ENCODE results near the gene FAIM.
"Not testable (repeated sequence)": the region's sequence is repeated elsewhere in the genome, so short reads cannot be mapped to it uniquely, and the experiment has no call there.

The FAIM gene

DNA sequence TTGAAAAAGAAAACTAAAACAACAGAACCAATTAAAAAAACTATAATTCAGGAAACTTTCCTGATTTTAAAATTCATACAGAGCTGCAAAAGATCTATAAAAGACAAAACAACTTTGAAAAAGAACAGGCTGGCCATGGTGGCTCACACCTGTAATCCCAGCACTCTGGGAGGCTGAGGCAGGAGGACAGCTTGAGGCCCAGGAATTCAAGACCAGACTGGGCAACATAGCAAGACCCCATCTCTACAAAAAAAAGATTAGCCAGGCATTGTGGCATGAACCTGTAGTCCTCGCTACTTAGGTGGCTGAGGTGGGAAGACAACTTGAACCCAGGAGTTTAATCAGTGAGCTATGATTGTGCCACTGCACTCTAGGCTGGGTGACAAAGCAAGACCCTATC is 21.2 kb upstream of the FAIM start:
- Histone ChIP-seq H3K4me3 (ENCODE audit: low read length) (no peak overlapping the region), H3K4me1 (ENCODE audit: control insufficient read depth, insufficient read depth, low read length) (no peaks in the 10 kb centered on the region), H3K27me3 (replicated peaks; ENCODE audit: control insufficient read depth, insufficient read depth, low read length) (no peaks in the 10 kb centered on the region), H3K9ac (ENCODE audit: low read length) (no peak overlapping the region), H3K36me3 (ENCODE audit: control insufficient read depth, insufficient read depth, low read length, severe bottlenecking) (no peaks in the 10 kb centered on the region), H3K9me3 (ENCODE audit: control insufficient read depth, low read length) (no peaks in the 10 kb centered on the region)
- DNase-seq (ENCODE audit: low read depth): no peak

DNA sequence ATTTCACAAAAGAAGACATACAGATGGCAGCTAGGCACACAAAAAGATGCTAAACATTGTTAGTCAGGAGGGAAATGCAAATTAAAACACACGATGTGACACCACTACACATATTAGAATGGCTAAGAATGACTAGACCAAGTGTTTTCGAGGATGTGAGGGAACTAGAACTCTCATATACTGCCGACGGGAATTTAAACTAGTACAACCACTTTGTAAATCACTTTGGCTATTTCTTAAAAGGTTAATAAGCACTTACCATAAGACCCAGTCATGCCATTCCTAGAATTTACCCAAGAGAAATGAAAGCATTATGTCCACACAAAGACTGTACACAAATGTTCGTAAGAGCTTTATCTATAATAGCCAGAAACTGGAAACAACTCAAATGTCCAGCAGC is 20.1 kb upstream of the FAIM start:
- H3K36me3 ChIP-seq (ENCODE audit: control insufficient read depth, insufficient read depth, low read length, severe bottlenecking): no peaks in the 10 kb centered on the region
- peaks cover under 1% of the 10 kb centered on the region for H3K4me1 ChIP-seq (ENCODE audit: control insufficient read depth, insufficient read depth, low read length)
- no peaks in the 10 kb centered on the region for H3K9me3 ChIP-seq (ENCODE audit: control insufficient read depth, low read length)
- H3K4me3 ChIP-seq (ENCODE audit: low read length): no peak overlapping the region
- no peak for DNase-seq (ENCODE audit: low read depth)
- H3K27me3 ChIP-seq (replicated peaks; ENCODE audit: control insufficient read depth, insufficient read depth, low read length): no peaks in the 10 kb centered on the region
- no peak overlapping the region for H3K9ac ChIP-seq (ENCODE audit: low read length)

DNA sequence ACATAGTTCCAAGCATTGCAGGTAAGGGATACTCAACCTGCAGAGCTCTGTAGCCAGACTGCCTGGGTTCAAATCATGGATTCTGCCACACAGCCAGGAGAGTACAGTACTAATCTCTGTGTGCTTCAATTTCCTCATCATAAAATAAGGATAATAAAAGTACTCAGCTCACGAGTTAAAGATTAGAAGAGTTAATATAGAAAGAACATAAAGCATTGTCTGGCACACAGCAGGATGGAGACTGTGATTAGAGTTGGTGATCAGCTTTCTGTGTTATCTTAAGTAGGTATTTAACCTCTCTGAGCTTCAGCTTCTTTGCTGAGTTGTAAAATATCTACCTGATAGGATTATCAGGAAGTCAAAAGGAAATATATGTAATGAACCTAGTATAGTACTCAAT is 17.2 kb upstream of the FAIM start:
- Histone ChIP-seq H3K9me3 (ENCODE audit: control insufficient read depth, low read length) (no peaks in the 10 kb centered on the region), H3K27me3 (replicated peaks; ENCODE audit: control insufficient read depth, insufficient read depth, low read length) (no peaks in the 10 kb centered on the region), H3K4me1 (ENCODE audit: control insufficient read depth, insufficient read depth, low read length) (peaks cover 6% of the 10 kb centered on the region), H3K36me3 (ENCODE audit: control insufficient read depth, insufficient read depth, low read length, severe bottlenecking) (no peaks in the 10 kb centered on the region), H3K9ac (ENCODE audit: low read length) (no peak overlapping the region), H3K4me3 (ENCODE audit: low read length) (no peak overlapping the region)
- no peak for DNase-seq (ENCODE audit: low read depth)

DNA sequence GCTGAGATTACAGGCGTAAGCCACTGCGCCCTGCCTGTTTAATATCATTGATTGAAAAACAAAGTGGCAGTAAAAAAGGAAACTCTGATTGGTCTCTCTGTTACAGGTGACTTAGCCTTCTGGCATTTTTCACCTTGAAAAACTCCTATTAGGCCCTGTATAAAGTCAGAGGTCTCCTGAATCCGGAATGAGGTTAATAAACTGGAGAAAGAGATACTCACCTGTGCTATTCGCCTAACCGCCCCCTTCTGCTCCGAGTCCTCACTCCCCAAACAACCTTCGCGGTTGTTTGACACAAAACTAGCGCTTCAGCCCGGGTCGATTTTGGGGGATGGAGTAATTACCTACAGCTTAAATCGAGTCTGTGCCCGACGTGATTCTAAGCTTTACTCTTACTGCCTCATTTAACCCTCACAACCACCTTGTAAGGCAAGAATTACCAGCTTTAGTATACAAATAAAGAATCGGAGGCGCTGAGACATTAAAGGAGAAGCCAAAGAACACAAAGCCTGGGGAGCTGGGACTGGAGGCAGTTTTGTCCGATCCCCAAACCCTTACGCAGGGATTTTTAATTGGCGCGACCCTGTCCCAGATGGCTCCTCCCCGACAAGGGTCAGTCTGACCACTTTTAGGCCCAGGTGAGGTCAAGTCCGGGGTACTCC is 15.0 kb upstream of the FAIM start:
- Histone ChIP-seq H3K36me3 (ENCODE audit: control insufficient read depth, insufficient read depth, low read length, severe bottlenecking) (no peaks in the 10 kb centered on the region), H3K9me3 (ENCODE audit: control insufficient read depth, low read length) (peaks cover 4% of the 10 kb centered on the region), H3K4me3 (ENCODE audit: low read length) (peak overlapping the region; percentile 89), H3K9ac (ENCODE audit: low read length) (peak overlapping the region; percentile 68), H3K4me1 (ENCODE audit: control insufficient read depth, insufficient read depth, low read length) (peaks cover 6% of the 10 kb centered on the region), H3K27me3 (replicated peaks; ENCODE audit: control insufficient read depth, insufficient read depth, low read length) (no peaks in the 10 kb centered on the region)
- DNase-seq (ENCODE audit: low read depth): no peak

DNA sequence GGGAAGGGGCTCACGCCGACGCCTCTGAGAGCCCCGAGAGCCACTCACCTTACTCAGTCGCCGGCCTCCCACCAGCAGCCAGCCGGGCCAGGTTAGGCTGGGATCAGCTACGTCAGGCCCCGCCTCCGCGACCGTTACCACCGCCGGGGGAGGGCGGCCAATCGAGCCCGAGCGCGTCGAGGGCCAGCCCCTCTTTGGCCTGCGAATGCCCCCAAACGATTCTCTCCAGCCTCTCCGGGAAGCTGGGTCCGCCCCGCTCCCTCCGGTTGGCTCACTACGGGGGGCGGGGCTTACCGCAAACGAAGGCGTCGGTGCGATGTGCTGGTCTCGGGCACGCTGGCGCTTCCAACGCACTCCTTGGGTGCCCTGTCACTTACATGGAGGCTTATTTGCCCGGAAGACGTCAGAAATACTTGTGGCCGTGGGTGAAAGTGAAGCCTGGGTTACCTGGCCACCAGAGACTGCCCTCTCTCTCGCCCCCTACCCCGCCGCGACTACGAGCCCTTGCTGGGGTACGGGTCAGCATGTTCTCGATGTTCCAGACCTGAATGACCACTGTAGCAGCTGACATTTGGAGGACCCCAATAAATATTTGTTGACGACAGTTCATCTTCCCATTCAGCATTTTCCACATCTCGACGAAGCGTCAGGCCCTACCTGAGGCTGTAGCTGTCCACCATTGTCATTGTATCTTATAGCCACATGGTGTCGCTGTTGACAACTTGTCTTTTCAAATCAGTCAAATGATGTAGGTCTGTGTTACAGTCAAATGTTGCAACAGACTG is 14.2 kb upstream of the FAIM start, which contains the start of gene CEP70:
Gene CEP70 (minus strand): TSS at position 111 of the 785 bp plus-strand sequence. CDS start 21,333 bp downstream, outside the sequence.
- Histone ChIP-seq H3K36me3 (ENCODE audit: control insufficient read depth, insufficient read depth, low read length, severe bottlenecking) (no peaks in the 10 kb centered on the region), H3K4me1 (ENCODE audit: control insufficient read depth, insufficient read depth, low read length) (peaks cover 6% of the 10 kb centered on the region), H3K9ac (ENCODE audit: low read length) (peak within 1 kb of the TSS; percentile 68), H3K4me3 (ENCODE audit: low read length) (peak within 1 kb of the TSS; percentile 89), H3K9me3 (ENCODE audit: control insufficient read depth, low read length) (peaks cover 5% of the 10 kb centered on the region), H3K27me3 (replicated peaks; ENCODE audit: control insufficient read depth, insufficient read depth, low read length) (no peaks in the 10 kb centered on the region)
- DNase-seq (ENCODE audit: low read depth): peak; percentile 97

DNA sequence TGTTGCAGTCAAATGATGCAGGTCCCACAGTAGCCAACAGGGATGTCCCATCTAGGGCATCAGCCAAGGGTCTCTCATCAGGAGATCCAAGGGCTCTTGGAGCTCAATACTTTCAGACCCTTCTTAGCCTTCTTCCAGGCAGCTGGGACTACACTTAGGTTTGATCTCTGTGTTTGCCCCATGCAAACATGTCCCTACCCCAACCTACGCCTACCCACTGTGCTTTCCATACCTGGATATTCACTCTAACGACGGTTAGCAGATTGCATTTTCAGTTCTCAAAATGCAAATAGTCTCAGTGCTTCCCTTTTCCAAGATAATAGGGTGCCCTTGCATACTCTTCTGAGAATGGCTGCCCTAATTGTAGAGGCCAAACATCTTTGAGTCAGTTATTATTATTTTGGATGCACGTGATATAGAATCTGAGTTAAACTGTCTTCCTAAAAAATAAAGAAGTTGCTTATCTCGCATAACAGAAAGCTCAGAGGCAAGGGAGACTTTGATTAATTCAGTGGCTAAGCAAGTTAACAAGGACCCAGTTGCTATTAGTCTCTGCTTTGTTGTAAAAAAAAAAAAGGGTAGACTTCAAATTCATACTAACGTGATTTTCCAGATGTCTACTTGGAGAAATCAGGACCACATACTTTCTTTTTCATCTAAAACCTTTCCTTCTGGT is 13.5 kb upstream of the FAIM start:
- peaks cover 5% of the 10 kb centered on the region for H3K9me3 ChIP-seq (ENCODE audit: control insufficient read depth, low read length)
- H3K9ac ChIP-seq (ENCODE audit: low read length): no peak overlapping the region
- no peak for DNase-seq (ENCODE audit: low read depth)
- H3K36me3 ChIP-seq (ENCODE audit: control insufficient read depth, insufficient read depth, low read length, severe bottlenecking): no peaks in the 10 kb centered on the region
- H3K4me3 ChIP-seq (ENCODE audit: low read length): peak overlapping the region; percentile 89
- no peaks in the 10 kb centered on the region for H3K27me3 ChIP-seq (replicated peaks; ENCODE audit: control insufficient read depth, insufficient read depth, low read length)
- peaks cover 6% of the 10 kb centered on the region for H3K4me1 ChIP-seq (ENCODE audit: control insufficient read depth, insufficient read depth, low read length)

DNA sequence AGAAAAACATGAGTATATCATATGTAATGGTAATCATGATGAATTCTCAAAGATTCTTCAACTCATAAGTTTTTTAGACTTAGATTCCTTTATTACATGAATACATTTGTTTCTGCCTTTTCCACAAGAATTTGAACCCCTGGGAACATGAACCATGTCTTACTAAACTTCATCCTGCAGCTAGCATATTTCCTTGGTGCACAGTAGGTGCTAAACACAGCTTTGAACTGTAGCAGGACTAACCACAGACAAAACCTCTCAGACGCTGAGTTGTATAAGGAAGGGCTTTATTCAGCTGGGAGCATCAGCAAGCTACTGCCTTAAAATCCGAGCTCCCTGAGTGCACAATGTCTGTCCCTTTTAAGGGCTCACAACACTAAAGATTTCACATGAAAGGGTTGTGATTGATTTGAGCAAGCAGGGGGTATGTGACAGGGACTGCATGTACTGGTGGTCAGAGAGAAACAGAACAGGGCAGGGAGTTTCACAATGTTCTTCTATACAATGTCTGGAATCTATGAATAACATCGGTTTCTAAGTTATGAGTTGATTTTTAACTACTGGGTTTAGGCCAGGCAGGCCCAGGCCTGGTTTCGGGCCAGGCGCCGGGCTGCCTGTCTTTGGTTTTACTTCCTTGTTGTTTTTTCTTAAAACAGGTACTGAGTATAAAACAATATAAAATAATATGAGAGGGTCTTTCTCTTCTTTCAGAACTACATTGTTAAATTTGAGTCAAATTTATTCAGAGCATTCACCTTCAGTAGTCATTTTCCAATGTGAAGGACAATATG is 11.2 kb upstream of the FAIM start:
- not testable (repeated sequence) for H3K4me3 ChIP-seq (ENCODE audit: low read length); H3K27me3 ChIP-seq (replicated peaks; ENCODE audit: control insufficient read depth, insufficient read depth, low read length); H3K9me3 ChIP-seq (ENCODE audit: control insufficient read depth, low read length); H3K36me3 ChIP-seq (ENCODE audit: control insufficient read depth, insufficient read depth, low read length, severe bottlenecking)
- peak; percentile 24 for DNase-seq (ENCODE audit: low read depth)
- peaks cover 10% of the 10 kb centered on the region for H3K4me1 ChIP-seq (ENCODE audit: control insufficient read depth, insufficient read depth, low read length)
- peak overlapping the region; percentile 20 for H3K9ac ChIP-seq (ENCODE audit: low read length)

DNA sequence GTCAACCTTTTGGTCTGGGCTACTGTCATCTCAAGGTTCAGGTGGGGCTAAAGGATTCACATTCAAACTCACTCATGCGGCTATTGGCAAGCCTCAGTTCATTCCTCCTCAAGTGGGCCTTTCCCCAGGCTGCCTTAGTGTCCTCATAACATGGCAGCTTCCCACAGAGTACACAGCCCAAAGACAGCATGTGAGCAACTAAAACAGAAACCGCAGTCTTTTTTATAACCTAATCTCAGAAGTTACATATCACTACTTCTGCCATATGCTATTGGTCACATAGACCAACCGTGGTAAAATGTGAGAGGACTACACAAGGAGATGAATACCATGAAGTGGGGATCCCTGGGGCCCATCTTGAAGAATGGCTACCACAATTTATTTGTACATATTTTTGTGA is 10.0 kb upstream of the FAIM start:
- DNase-seq (ENCODE audit: low read depth): no peak
- Histone ChIP-seq H3K36me3 (ENCODE audit: control insufficient read depth, insufficient read depth, low read length, severe bottlenecking) (no peaks in the 10 kb centered on the region), H3K4me1 (ENCODE audit: control insufficient read depth, insufficient read depth, low read length) (peaks cover 9% of the 10 kb centered on the region), H3K27me3 (replicated peaks; ENCODE audit: control insufficient read depth, insufficient read depth, low read length) (no peaks in the 10 kb centered on the region), H3K9me3 (ENCODE audit: control insufficient read depth, low read length) (peaks cover 5% of the 10 kb centered on the region), H3K9ac (ENCODE audit: low read length) (no peak overlapping the region), H3K4me3 (ENCODE audit: low read length) (no peak overlapping the region)

DNA sequence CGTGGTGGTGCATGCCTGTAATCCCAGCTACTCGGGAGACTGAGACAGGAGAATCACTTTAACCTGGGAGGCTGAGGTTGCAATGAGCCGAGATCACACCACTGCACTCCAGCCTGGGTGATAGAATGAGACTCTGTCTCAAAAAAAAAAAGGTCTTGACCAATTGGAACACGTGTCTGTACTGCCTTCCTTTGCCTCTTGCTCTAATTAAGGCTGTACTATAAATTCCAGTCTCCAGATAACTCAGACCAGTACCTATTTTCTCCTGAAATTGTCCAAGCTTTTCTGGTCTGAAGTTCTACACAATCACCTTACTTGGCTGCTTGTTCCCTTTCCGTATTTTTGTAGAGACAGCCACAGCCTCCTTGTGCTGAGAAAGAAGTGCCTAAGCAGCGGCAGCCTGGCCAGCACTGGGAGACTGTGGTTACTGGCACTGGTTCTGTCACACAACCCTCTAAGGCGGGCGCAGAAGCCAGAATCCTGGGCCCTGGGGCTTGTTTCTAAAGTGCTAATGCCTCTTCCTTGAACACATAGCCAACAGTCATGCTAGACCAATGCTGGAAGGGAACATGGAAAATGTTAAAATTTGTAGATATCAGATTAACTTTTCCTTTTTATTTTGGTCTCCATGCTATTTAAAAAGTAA is 8.3 kb upstream of the FAIM start:
- Histone ChIP-seq H3K9ac (ENCODE audit: low read length) (no peak overlapping the region), H3K27me3 (replicated peaks; ENCODE audit: control insufficient read depth, insufficient read depth, low read length) (no peaks in the 10 kb centered on the region), H3K4me3 (ENCODE audit: low read length) (no peak overlapping the region), H3K4me1 (ENCODE audit: control insufficient read depth, insufficient read depth, low read length) (peaks cover 4% of the 10 kb centered on the region), H3K36me3 (ENCODE audit: control insufficient read depth, insufficient read depth, low read length, severe bottlenecking) (no peaks in the 10 kb centered on the region), H3K9me3 (ENCODE audit: control insufficient read depth, low read length) (peaks cover 5% of the 10 kb centered on the region)
- no peak for DNase-seq (ENCODE audit: low read depth)

DNA sequence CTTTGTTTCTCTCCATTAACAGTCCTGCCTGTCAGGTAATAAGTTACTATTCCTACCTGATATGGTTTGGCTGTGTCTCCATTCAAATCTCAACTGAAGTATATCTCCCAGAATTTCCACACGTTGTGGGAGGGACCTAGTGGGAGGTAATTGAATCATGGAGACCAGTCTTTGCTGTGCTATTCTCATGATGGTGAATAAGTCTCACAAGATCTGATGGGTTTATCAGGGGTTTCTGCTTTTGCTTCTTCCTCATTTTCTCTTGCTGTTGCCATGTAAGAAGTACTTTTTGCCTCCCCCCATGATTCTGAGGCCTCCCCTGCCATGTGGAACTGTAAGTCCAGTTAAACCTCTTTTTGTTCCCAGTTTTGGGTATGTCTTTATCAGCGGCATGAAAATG is 6.9 kb upstream of the FAIM start:
- not testable (repeated sequence) for H3K4me1 ChIP-seq (ENCODE audit: control insufficient read depth, insufficient read depth, low read length); H3K4me3 ChIP-seq (ENCODE audit: low read length); DNase-seq (ENCODE audit: low read depth); H3K36me3 ChIP-seq (ENCODE audit: control insufficient read depth, insufficient read depth, low read length, severe bottlenecking); H3K9ac ChIP-seq (ENCODE audit: low read length); H3K27me3 ChIP-seq (replicated peaks; ENCODE audit: control insufficient read depth, insufficient read depth, low read length); H3K9me3 ChIP-seq (ENCODE audit: control insufficient read depth, low read length)
